Kidney epithelial cell (primary cell): ENCODE measurements around the gene TRDMT1. TPM values are rescaled to one million over a fixed set of nuclear protein-coding genes. Genes with fewer than 3 reads are reported as not detected.

Experiments used
- DNase-seq: peaks from one replicate; pipeline ENCODE4 v3.0.0-alpha.2; 2010; ENCODE audit warnings: low read depth
- H3K27me3 ChIP-seq: 2 replicates; pipeline ENCODE4 v1.6.0; 2011; ENCODE audit warnings: low read length; ENCODE audit not compliant: control insufficient read depth, insufficient read depth
- H3K36me3 ChIP-seq: 2 replicates; pipeline ENCODE4 v1.5.1; 2011; ENCODE audit warnings: low read length; ENCODE audit not compliant: control insufficient read depth, insufficient read depth
- H3K4me3 ChIP-seq: 2 replicates; pipeline ENCODE4 v1.5.1; 2011; ENCODE audit warnings: low read depth, mild to moderate bottlenecking, control low read depth, low read length
- total RNA-seq: library from RNA; depleted of rRNA; stranded (reverse); fragments of >200 nt; gene quantifications from 2 replicates; pipeline ENCODE4 v1.2.3, GENCODE V29; 2015
- TF ChIP-seq, protein P1 (sequence below): IDR thresholded peaks from 2 replicates; pipeline ENCODE4 v1.5.1; 2011; ENCODE audit warnings: mild to moderate bottlenecking, moderate library complexity, low read length, control low read depth, inconsistent platforms; ENCODE audit not compliant: insufficient read depth, poor library complexity, severe bottlenecking

The TRDMT1 gene
- total RNA-seq, 1 donor from 2014 or later, result 7.4 TPM

DNA sequence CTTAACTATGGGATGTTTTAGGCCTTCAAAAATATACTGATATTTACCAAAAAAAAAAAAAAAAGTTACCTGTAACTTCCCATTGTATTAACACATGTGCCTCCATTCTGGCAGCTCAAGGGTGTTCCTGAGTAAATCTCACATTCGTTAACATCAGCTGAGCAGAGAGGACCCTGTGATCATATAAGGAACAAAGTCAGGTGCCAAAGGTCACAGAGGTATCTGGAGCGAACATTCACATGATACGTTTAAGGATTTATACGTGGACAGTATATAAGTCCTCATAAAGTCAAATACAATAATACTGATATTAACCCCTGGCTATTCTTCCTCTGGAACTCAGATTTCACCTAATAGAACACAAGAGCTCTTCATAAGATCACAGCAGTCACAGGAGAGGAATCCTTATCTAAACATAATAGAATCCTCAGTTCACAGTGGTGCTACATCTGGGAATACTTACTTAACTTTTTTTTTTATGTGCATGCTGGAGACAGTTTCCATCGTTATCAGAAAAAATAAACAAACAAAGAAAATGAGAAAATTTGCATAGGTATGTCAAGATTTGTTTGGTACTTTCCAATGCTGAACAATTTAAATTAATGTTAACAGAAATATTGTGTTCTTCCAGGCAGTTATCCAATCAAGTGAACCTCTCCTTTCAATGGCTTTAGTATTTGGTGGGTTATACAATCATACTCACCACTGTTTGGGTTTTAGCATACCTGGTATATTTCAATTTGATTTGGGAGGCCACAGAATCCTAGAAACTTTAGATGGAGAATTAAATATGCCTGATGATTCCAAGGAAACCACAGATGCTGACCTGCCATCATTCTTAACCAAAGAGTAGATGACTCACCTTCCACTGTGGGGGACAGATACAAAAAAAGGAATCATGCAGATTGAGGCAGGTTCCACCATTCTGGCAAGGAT lies 78.5 kb downstream of the TRDMT1 start:
- Histone ChIP-seq H3K27me3 (no peaks in the 10 kb centered on the region), H3K36me3 (no peaks in the 10 kb centered on the region), H3K4me3 (no peak overlapping the region)
- TF ChIP-seq, protein P1, sequence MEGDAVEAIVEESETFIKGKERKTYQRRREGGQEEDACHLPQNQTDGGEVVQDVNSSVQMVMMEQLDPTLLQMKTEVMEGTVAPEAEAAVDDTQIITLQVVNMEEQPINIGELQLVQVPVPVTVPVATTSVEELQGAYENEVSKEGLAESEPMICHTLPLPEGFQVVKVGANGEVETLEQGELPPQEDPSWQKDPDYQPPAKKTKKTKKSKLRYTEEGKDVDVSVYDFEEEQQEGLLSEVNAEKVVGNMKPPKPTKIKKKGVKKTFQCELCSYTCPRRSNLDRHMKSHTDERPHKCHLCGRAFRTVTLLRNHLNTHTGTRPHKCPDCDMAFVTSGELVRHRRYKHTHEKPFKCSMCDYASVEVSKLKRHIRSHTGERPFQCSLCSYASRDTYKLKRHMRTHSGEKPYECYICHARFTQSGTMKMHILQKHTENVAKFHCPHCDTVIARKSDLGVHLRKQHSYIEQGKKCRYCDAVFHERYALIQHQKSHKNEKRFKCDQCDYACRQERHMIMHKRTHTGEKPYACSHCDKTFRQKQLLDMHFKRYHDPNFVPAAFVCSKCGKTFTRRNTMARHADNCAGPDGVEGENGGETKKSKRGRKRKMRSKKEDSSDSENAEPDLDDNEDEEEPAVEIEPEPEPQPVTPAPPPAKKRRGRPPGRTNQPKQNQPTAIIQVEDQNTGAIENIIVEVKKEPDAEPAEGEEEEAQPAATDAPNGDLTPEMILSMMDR, result no peak
- DNase-seq, result peak; percentile 41

DNA sequence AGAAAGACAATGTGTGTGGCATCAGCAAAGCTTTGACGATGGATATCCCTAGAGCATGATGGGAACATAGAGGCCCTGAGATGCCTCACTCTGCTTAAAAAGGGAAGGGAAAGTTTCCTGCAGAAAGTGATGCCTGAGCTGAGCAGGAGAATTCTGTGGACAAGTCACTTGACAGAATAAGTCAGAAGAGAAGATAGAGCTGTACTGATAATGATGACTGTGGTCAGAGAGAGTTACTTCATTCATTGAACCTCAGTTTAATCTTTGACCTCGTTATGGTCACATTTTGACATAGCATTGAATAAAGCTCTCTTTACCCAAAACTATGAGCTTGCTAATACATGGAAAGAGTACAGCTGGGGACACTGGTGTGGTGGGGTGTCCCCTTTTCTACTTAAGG lies 79.4 kb downstream of the TRDMT1 start:
- Histone ChIP-seq H3K36me3 (no peaks in the 10 kb centered on the region), H3K4me3 (no peak overlapping the region), H3K27me3 (no peaks in the 10 kb centered on the region)
- DNase-seq, result no peak
- TF ChIP-seq, protein P1, result no peak

DNA sequence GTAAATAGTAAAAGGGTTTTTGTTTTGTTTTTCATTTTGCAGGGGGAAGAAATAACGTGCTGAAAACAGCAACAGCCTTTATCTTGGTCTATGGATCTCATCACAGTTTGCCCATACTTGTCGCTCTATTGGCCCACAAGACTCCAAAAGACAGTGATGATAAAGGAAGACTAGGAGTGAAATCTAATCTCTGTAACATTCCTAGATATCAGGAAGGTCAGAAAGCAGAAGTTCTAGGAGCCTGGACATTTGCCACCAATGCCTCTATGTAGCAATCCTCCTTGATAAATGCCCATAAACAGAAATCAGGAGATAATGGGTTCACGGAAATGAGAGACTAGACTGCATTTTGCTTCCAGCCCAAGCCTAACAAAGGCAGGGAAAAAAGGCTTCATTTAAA lies 80.8 kb downstream of the TRDMT1 start:
- TF ChIP-seq, protein P1, result no peak
- Histone ChIP-seq H3K27me3 (no peaks in the 10 kb centered on the region), H3K4me3 (no peak overlapping the region), H3K36me3 (no peaks in the 10 kb centered on the region)
- no peak for DNase-seq

DNA sequence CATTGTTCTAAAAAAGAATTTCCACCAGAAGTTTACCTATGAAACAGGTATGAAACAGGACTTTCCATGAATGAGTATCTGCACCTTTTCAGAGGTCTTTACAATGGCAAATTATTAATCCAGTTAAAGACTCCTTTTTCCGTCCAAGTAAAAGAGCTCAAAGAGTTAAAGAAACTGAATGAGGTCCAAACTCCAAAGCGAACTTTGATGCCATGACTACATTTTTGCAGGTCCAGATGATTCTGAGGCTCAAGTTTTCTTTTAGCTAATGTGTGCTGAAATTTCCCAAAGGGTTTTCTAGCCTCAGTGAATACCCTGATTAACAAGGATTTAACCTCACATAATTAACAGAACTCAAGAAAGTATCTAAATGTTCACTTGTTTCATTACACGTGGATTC lies 81.6 kb downstream of the TRDMT1 start:
- Histone ChIP-seq H3K4me3 (no peak overlapping the region), H3K36me3 (no peaks in the 10 kb centered on the region), H3K27me3 (no peaks in the 10 kb centered on the region)
- TF ChIP-seq, protein P1, result no peak
- no peak for DNase-seq

DNA sequence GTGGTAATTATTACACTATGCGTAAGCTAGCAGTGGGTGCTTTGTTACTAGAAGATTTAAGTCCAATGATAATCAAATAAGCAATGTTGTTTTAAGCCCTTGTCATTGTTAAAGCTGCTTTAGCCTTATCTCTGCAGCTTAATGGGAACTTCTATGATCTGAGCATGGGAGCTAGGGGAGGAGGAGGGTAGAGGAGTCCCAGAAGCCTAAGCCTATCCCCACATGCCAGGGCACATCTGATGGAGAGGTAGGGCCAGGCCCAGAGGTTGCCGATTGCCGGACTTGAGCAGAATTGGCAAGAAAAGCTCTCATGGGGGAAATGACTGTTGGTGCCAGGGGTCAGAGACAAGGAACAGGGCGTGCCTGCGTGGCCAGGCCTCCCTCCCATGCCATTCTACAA lies 85.3 kb downstream of the TRDMT1 start:
- no peaks in the 10 kb centered on the region for H3K27me3 ChIP-seq
- no peak for DNase-seq
- H3K36me3 ChIP-seq, result no peaks in the 10 kb centered on the region
- H3K4me3 ChIP-seq, result no peak overlapping the region
- TF ChIP-seq, protein P1, result no peak
